ENCODE results near the gene COL4A1.

DNA sequence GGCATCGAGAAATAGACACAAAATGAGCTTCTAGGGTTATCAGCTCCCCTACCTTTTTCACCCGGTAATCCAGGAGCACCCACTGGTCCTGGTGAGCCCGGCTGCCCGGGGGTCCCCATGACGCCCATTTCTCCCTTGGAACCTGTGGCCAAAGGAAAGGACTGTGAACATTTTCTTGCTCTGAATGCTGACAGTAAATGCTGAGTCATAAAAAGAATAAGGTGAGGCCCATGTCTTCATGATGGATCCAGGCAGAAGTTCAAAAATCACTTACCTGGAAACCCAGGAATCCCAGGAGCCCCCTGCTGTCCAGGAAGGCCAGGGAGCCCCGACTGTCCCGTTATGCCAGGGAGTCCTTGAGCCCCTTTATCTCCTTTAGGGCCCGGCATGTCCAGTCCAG is 129.2 kb downstream of the COL4A1 start:
- TF ChIP-seq FOXA1 (IDR thresholded peaks at IDR 0.05) (no peak), BHLHE40 (IDR thresholded peaks at IDR 0.05; ENCODE audit: borderline replicate concordance) (no peak), ELF4 (IDR thresholded peaks at IDR 0.05) (no peak), ZNF384 (IDR thresholded peaks at IDR 0.05) (no peak), SP1 (IDR thresholded peaks at IDR 0.05) (no peak)
- TF ChIP-seq, protein P1, sequence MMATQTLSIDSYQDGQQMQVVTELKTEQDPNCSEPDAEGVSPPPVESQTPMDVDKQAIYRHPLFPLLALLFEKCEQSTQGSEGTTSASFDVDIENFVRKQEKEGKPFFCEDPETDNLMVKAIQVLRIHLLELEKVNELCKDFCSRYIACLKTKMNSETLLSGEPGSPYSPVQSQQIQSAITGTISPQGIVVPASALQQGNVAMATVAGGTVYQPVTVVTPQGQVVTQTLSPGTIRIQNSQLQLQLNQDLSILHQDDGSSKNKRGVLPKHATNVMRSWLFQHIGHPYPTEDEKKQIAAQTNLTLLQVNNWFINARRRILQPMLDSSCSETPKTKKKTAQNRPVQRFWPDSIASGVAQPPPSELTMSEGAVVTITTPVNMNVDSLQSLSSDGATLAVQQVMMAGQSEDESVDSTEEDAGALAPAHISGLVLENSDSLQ (IDR thresholded peaks at IDR 0.05), result no peak

Measured in HEK293T (cell line).